Upper lobe of right lung (tissue), 1 donor: ENCODE data around the gene RASAL3. TPM values are rescaled to one million over a fixed set of nuclear protein-coding genes. Genes with fewer than 3 reads are reported as not detected.

Experiments used
- ATAC-seq: fragments of 200-7000 bp; cut with Tn5 transposase; one replicate; pipeline ENCODE4 v1.9.1; 2020; ENCODE audit warnings: mild to moderate bottlenecking, moderate library complexity
- DNase-seq: peaks from one replicate; pipeline ENCODE4 v3.0.0-alpha.2; 2020
- H3K27ac ChIP-seq: fragments of 200-600 bp; one replicate; pipeline ENCODE4 v1.8.0; 2022
- H3K27me3 ChIP-seq: fragments of 200-600 bp; one replicate; pipeline ENCODE4 v1.8.0; 2022; ENCODE audit warnings: mild to moderate bottlenecking
- H3K36me3 ChIP-seq: fragments of 200-600 bp; one replicate; pipeline ENCODE4 v1.8.0; 2022
- H3K4me1 ChIP-seq: fragments of 200-600 bp; one replicate; pipeline ENCODE4 v1.8.0; 2022
- H3K4me3 ChIP-seq: fragments of 200-600 bp; one replicate; pipeline ENCODE4 v1.8.0; 2022; ENCODE audit warnings: mild to moderate bottlenecking
- H3K9me3 ChIP-seq: fragments of 200-600 bp; one replicate; pipeline ENCODE4 v1.8.0; 2022
- CTCF ChIP-seq: fragments of 200-600 bp; IDR thresholded peaks from one replicate; pipeline ENCODE4 v1.8.0; 2022; ENCODE audit warnings: antibody characterized with exemption
- intact Hi-C: fragments of 100-400 bp; cut with DNase I; formaldehyde crosslinking; loops from one replicate; pipeline ENCODE4 v1.11.0; 2022
- total RNA-seq: library from RNA; stranded (reverse); fragmentation: NEBNext Ultra II Directional; extraction: Animal tissue kit (Norgen Biotek cat#: 25700); gene quantifications from one replicate; pipeline ENCODE4 v1.2.1, GENCODE V29; 2021
- donor health status: DM: no; HTN: yes; CAD: no; lungs with severe emphysema.

RASAL3 gene
- total RNA-seq, 1 donor from 2014 or later = 19.1 TPM

GRCh38 chr19:15506074-15506571, 41.8 kb upstream of the RASAL3 start:
- intact Hi-C loops = no loop called here
- Histone ChIP-seq H3K27ac (no peak overlapping the region), H3K36me3 (no peaks in the 10 kb centered on the region), H3K27me3 (peaks cover 39% of the 10 kb centered on the region), H3K4me1 (no peaks in the 10 kb centered on the region), H3K4me3 (no peak overlapping the region), H3K9me3 (no peaks in the 10 kb centered on the region)
- no peak for DNase-seq
- TF ChIP-seq CTCF = no peak
- ATAC-seq = no peak

GRCh38 chr19:15502264-15502663, 37.9 kb upstream of the RASAL3 start:
- TF ChIP-seq CTCF = no peak
- DNase-seq (no peak), ATAC-seq (no peak)
- no peaks in the 10 kb centered on the region for H3K36me3 ChIP-seq
- no peak overlapping the region for H3K27ac ChIP-seq
- no peaks in the 10 kb centered on the region for H3K9me3 ChIP-seq
- no peaks in the 10 kb centered on the region for H3K4me1 ChIP-seq
- intact Hi-C loops = no loop called here
- no peak overlapping the region for H3K4me3 ChIP-seq
- peaks cover 14% of the 10 kb centered on the region for H3K27me3 ChIP-seq

- no peak for TF ChIP-seq CTCF
- Histone ChIP-seq H3K9me3 (no peaks in the 10 kb centered on the region), H3K27me3 (peaks cover 12% of the 10 kb centered on the region), H3K4me3 (no peak overlapping the region), H3K4me1 (no peaks in the 10 kb centered on the region), H3K27ac (no peak overlapping the region), H3K36me3 (no peaks in the 10 kb centered on the region)
- no peak for DNase-seq
- intact Hi-C loops = no loop called here
- ATAC-seq = no peak
Observed at GRCh38 chr19:15501596-15501995, 37.3 kb upstream of the RASAL3 start.

- no peak for DNase-seq
- no peak for TF ChIP-seq CTCF
- Histone ChIP-seq H3K4me1 (no peaks in the 10 kb centered on the region), H3K9me3 (no peaks in the 10 kb centered on the region), H3K27me3 (peaks cover 6% of the 10 kb centered on the region), H3K4me3 (no peak overlapping the region), H3K27ac (no peak overlapping the region), H3K36me3 (no peaks in the 10 kb centered on the region)
- no peak for ATAC-seq
- intact Hi-C loops = no loop called here
Observed at GRCh38 chr19:15498910-15499309, 34.6 kb upstream of the RASAL3 start.

- intact Hi-C loops = no loop called here
- no peak for ATAC-seq
- Histone ChIP-seq H3K27ac (no peak overlapping the region), H3K4me3 (no peak overlapping the region), H3K9me3 (no peaks in the 10 kb centered on the region), H3K36me3 (no peaks in the 10 kb centered on the region), H3K27me3 (peaks cover 6% of the 10 kb centered on the region), H3K4me1 (no peaks in the 10 kb centered on the region)
- no peak for DNase-seq
- no peak for TF ChIP-seq CTCF
Observed at GRCh38 chr19:15498156-15498858, 34.0 kb upstream of the RASAL3 start.
